Measurements from ENCODE around the gene ADAM10.

The ADAM10 gene

DNA sequence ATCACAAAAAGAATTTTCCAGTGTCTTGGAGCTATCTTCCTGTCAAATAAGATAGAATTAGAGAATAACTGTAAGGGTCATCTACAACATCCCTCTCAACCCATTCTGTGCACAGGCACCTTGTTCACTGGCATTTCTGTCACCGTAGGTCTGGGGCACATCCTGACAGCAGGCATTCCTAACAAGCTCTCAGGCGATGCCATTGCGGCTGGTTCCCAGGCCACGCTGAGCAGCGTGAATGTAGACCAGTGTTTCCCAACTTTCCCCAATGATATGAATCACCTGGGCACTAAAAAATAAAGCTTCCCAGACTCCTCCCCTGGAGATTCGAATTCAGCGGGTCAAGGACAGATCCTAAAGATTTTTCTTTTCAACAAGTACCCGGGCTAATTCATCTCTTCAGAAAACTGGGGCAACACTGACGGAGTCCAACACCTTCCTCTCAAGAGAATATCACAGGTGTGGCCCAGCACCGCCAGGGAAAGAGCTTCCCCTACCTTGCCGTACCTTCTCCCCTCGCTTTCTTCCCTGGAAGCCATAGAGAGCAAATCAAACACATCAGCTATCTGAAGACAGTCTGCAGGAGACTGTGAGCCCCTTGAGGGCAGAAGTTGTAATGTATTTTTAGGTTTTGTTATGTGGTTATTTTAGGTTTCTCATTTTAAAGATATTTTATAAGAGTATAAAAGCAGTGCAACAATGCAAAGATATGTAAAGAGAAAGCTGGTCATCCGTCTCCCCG is 174.3 kb downstream of the ADAM10 start:
- H3K9me3 ChIP-seq (ENCODE audit: control insufficient read depth in 5 of 5, low read length in 5 of 5): no peaks in the 10 kb centered on the region
- H3K9ac ChIP-seq (ENCODE audit: low read length in 5 of 5): no peak overlapping the region
- no peak overlapping the region for H3K4me3 ChIP-seq (ENCODE audit: low read depth in 1 of 5, low read length in 5 of 5)
- no peaks in the 10 kb centered on the region for H3K36me3 ChIP-seq (ENCODE audit: control insufficient read depth in 5 of 5, insufficient read depth in 5 of 5, low read length in 5 of 5)
- no peak overlapping the region for H3K27ac ChIP-seq (ENCODE audit: low read depth, low read length)
- H3K4me1 ChIP-seq (ENCODE audit: control insufficient read depth in 5 of 5, insufficient read depth in 5 of 5, low read length in 5 of 5): no peaks in the 10 kb centered on the region
- H3K27me3 ChIP-seq (ENCODE audit: control insufficient read depth in 5 of 5, insufficient read depth in 4 of 5, low read length in 5 of 5): no peaks in the 10 kb centered on the region

DNA sequence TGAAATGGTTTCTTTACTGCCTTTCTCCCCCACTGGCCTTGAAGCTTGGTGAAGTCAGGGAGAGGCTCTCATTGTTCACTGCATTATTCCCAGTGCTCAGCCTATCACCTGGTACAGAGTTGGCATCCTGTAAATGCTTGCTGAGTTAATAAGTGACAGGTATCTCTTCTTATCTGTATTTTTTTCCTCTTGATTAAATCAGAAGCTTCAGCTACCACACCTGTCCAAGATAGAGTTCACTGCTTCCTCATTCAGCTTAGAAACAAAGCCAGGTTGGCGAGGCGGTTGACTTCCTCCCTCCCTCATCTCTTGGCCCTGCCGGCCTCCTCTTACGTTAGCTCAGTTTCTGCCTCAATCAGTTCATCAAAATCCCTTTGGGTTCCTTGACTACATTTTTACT is 174.9 kb downstream of the ADAM10 start:
- Histone ChIP-seq H3K27ac (ENCODE audit: low read depth, low read length) (no peak overlapping the region), H3K27me3 (ENCODE audit: control insufficient read depth in 5 of 5, insufficient read depth in 4 of 5, low read length in 5 of 5) (no peaks in the 10 kb centered on the region), H3K36me3 (ENCODE audit: control insufficient read depth in 5 of 5, insufficient read depth in 5 of 5, low read length in 5 of 5) (no peaks in the 10 kb centered on the region), H3K4me1 (ENCODE audit: control insufficient read depth in 5 of 5, insufficient read depth in 5 of 5, low read length in 5 of 5) (no peaks in the 10 kb centered on the region), H3K4me3 (ENCODE audit: low read depth in 1 of 5, low read length in 5 of 5) (no peak overlapping the region), H3K9ac (ENCODE audit: low read length in 5 of 5) (no peak overlapping the region), H3K9me3 (ENCODE audit: control insufficient read depth in 5 of 5, low read length in 5 of 5) (no peaks in the 10 kb centered on the region)

DNA sequence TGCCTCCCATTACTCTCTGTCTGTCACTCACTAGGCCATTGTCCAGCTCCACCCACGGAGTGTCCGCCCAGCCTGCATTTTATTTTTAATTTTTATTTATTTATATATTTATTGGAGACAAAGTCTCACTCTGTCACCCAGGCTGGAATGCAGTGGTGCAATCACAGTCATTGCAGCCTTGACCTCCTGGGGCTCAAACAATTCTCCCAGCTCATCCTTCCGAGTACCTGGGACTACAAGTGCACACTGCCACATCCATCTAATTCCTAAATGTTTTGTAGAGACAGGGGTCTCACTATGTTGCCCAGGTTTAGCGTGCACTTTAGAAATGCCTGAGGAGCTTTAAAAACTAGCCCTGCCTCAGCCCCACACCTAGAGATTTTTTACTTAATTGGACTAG is 176.2 kb downstream of the ADAM10 start:
- Histone ChIP-seq H3K36me3 (ENCODE audit: control insufficient read depth in 5 of 5, insufficient read depth in 5 of 5, low read length in 5 of 5) (no peaks in the 10 kb centered on the region), H3K27ac (ENCODE audit: low read depth, low read length) (no peak overlapping the region), H3K4me3 (ENCODE audit: low read depth in 1 of 5, low read length in 5 of 5) (no peak overlapping the region), H3K9ac (ENCODE audit: low read length in 5 of 5) (no peak overlapping the region), H3K27me3 (ENCODE audit: control insufficient read depth in 5 of 5, insufficient read depth in 4 of 5, low read length in 5 of 5) (no peaks in the 10 kb centered on the region), H3K9me3 (ENCODE audit: control insufficient read depth in 5 of 5, low read length in 5 of 5) (no peaks in the 10 kb centered on the region), H3K4me1 (ENCODE audit: control insufficient read depth in 5 of 5, insufficient read depth in 5 of 5, low read length in 5 of 5) (peaks cover 0 to under 1% (median 0%) of the 10 kb centered on the region in 5 donors)

DNA sequence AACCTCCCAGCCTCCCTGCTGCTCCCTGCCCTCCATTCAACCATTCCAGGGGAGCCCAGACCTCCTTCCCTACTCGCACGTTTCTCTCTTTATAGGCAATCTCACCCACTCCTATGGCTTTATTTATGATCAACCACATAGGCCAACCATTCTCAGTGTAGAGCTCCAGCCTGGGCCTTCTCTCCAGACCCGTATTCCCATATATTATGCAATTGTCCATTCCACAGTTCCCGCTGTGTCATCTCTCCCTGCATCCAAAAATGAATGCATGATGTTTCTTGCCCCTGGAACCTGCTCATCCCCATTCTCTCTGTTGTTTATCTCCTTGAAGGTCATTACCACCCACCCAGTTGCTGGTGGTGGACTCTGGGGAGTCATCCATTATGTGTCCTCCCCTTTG is 177.0 kb downstream of the ADAM10 start:
- no peaks in the 10 kb centered on the region for H3K27me3 ChIP-seq (ENCODE audit: control insufficient read depth in 5 of 5, insufficient read depth in 4 of 5, low read length in 5 of 5)
- no peak overlapping the region for H3K27ac ChIP-seq (ENCODE audit: low read depth, low read length)
- H3K4me1 ChIP-seq (ENCODE audit: control insufficient read depth in 5 of 5, insufficient read depth in 5 of 5, low read length in 5 of 5): peaks cover 0 to 4% (median 0%) of the 10 kb centered on the region in 5 donors
- H3K36me3 ChIP-seq (ENCODE audit: control insufficient read depth in 5 of 5, insufficient read depth in 5 of 5, low read length in 5 of 5): no peaks in the 10 kb centered on the region
- no peak overlapping the region for H3K4me3 ChIP-seq (ENCODE audit: low read depth in 1 of 5, low read length in 5 of 5)
- H3K9ac ChIP-seq (ENCODE audit: low read length in 5 of 5): no peak overlapping the region
- H3K9me3 ChIP-seq (ENCODE audit: control insufficient read depth in 5 of 5, low read length in 5 of 5): no peaks in the 10 kb centered on the region

DNA sequence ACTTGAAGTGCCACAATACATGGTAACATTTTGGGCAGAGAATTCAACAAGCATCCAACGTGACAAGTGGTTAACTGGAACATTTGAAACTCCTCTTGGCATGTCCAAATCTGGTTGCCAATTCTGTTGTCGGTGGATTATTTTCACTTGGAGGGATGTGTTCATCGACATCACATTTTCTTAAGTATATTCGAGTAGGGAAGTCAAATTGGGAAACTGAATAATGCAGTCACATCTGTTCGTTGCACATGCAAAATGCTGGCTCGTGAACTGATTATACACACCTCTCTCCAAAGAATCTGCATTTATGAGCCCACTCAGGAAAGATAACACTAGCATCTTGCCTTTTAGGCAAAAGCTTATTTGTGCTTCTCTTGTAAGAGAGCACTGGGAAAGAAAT is 178.0 kb downstream of the ADAM10 start:
- Histone ChIP-seq H3K9ac (ENCODE audit: low read length in 5 of 5) (no peak overlapping the region), H3K27ac (ENCODE audit: low read depth, low read length) (no peak overlapping the region), H3K4me1 (ENCODE audit: control insufficient read depth in 5 of 5, insufficient read depth in 5 of 5, low read length in 5 of 5) (peaks cover 0 to 4% (median 0%) of the 10 kb centered on the region in 5 donors), H3K36me3 (ENCODE audit: control insufficient read depth in 5 of 5, insufficient read depth in 5 of 5, low read length in 5 of 5) (no peaks in the 10 kb centered on the region), H3K27me3 (ENCODE audit: control insufficient read depth in 5 of 5, insufficient read depth in 4 of 5, low read length in 5 of 5) (no peaks in the 10 kb centered on the region), H3K9me3 (ENCODE audit: control insufficient read depth in 5 of 5, low read length in 5 of 5) (no peaks in the 10 kb centered on the region), H3K4me3 (ENCODE audit: low read depth in 1 of 5, low read length in 5 of 5) (no peak overlapping the region)

DNA sequence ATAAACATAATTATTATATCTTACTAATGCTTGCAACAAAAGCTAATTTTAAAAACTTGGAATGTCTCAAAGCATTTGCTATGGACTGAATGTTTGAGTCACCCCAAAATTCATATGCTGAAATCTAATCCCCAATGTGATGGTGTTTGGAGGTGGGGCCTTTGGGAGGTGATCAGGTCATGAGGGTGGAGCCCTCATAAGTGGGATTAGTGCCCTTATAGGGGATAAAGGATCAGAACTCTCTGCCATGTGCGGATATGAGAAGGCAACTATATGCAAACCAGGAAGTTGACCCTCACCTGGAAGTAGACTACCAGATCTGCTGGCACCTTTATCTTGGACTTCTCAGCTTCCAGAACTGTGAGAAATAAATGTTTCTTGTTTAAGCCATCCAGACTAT is 180.1 kb downstream of the ADAM10 start:
- H3K36me3 ChIP-seq (ENCODE audit: control insufficient read depth in 5 of 5, insufficient read depth in 5 of 5, low read length in 5 of 5): no peaks in the 10 kb centered on the region
- H3K4me3 ChIP-seq (ENCODE audit: low read depth in 1 of 5, low read length in 5 of 5): no peak overlapping the region
- no peak overlapping the region for H3K9ac ChIP-seq (ENCODE audit: low read length in 5 of 5)
- H3K9me3 ChIP-seq (ENCODE audit: control insufficient read depth in 5 of 5, low read length in 5 of 5): no peaks in the 10 kb centered on the region
- no peaks in the 10 kb centered on the region for H3K27me3 ChIP-seq (ENCODE audit: control insufficient read depth in 5 of 5, insufficient read depth in 4 of 5, low read length in 5 of 5)
- H3K27ac ChIP-seq (ENCODE audit: low read depth, low read length): no peak overlapping the region
- H3K4me1 ChIP-seq (ENCODE audit: control insufficient read depth in 5 of 5, insufficient read depth in 5 of 5, low read length in 5 of 5): peaks cover 0 to 17% (median 9%) of the 10 kb centered on the region in 5 donors

DNA sequence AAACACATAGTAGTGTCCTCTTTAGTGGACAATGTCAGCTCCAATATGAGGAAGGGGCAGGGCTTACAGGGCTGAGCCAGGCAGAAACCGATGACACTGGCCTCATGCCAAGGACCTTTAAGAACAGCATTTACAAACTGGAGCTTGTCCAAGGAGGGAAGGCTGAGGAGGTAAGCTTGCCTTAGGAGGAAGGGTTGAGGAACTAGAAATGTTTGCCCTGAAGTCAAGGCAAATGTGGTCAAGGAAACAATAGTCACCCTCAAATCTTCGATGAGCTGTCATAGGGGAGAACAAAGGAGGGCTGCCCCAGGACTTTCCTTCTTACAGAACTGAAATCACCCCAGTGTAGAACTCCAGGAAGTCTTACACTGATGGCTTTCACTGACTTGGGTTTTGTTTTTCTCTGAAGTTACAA is 181.3 kb downstream of the ADAM10 start:
- Histone ChIP-seq H3K9ac (ENCODE audit: low read length in 5 of 5) (no peak overlapping the region), H3K27ac (ENCODE audit: low read depth, low read length) (no peak overlapping the region), H3K4me1 (ENCODE audit: control insufficient read depth in 5 of 5, insufficient read depth in 5 of 5, low read length in 5 of 5) (peaks cover 0 to 17% (median 10%) of the 10 kb centered on the region in 5 donors), H3K9me3 (ENCODE audit: control insufficient read depth in 5 of 5, low read length in 5 of 5) (no peaks in the 10 kb centered on the region), H3K27me3 (ENCODE audit: control insufficient read depth in 5 of 5, insufficient read depth in 4 of 5, low read length in 5 of 5) (no peaks in the 10 kb centered on the region), H3K36me3 (ENCODE audit: control insufficient read depth in 5 of 5, insufficient read depth in 5 of 5, low read length in 5 of 5) (no peaks in the 10 kb centered on the region), H3K4me3 (ENCODE audit: low read depth in 1 of 5, low read length in 5 of 5) (no peak overlapping the region)

DNA sequence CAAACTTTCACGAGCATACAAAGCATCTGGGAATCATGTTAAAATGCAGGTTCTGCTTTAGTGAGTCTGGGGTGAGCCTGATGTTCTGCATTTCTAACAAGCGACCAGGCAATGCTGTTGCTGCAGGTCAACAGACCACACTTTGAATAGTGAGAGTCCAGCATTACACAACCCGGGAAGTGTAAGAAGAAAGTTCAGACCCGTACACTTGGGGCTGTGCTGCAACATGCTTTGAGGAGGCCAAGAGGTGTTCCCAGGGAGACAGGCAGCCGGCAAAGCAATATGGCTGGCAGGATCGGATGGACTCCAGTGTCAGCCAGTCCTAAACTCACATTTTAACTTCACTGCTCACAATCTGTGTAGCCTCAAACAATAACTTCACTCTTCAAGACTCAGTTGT is 183.5 kb downstream of the ADAM10 start:
- H3K4me3 ChIP-seq (ENCODE audit: low read depth in 1 of 5, low read length in 5 of 5): no peak overlapping the region
- no peak overlapping the region for H3K27ac ChIP-seq (ENCODE audit: low read depth, low read length)
- H3K9ac ChIP-seq (ENCODE audit: low read length in 5 of 5): no peak overlapping the region
- peaks cover 0 to 22% (median 15%) of the 10 kb centered on the region in 5 donors for H3K4me1 ChIP-seq (ENCODE audit: control insufficient read depth in 5 of 5, insufficient read depth in 5 of 5, low read length in 5 of 5)
- no peaks in the 10 kb centered on the region for H3K27me3 ChIP-seq (ENCODE audit: control insufficient read depth in 5 of 5, insufficient read depth in 4 of 5, low read length in 5 of 5)
- H3K9me3 ChIP-seq (ENCODE audit: control insufficient read depth in 5 of 5, low read length in 5 of 5): no peaks in the 10 kb centered on the region
- H3K36me3 ChIP-seq (ENCODE audit: control insufficient read depth in 5 of 5, insufficient read depth in 5 of 5, low read length in 5 of 5): no peaks in the 10 kb centered on the region

DNA sequence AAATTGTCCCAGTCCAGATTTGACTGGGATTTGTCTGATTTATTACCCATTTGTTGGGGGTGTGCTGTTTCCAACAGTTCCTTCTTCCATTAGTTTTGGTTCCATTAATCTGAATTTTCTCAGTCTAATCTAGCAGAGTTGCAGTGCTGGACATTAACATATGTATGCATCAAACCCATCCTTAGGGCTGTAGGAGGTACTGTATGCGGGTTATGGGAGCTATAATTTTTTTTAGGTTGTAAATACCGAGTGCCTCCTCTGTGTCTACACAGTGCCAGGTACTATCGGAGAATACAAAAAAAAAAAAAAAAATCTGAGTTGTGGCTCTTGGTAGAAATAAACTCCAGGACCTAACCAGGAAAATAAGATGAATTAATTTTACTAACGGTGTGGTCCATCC is 183.9 kb downstream of the ADAM10 start:
- no peaks in the 10 kb centered on the region for H3K27me3 ChIP-seq (ENCODE audit: control insufficient read depth in 5 of 5, insufficient read depth in 4 of 5, low read length in 5 of 5)
- no peak overlapping the region for H3K9ac ChIP-seq (ENCODE audit: low read length in 5 of 5)
- H3K36me3 ChIP-seq (ENCODE audit: control insufficient read depth in 5 of 5, insufficient read depth in 5 of 5, low read length in 5 of 5): no peaks in the 10 kb centered on the region
- no peak overlapping the region for H3K4me3 ChIP-seq (ENCODE audit: low read depth in 1 of 5, low read length in 5 of 5)
- H3K4me1 ChIP-seq (ENCODE audit: control insufficient read depth in 5 of 5, insufficient read depth in 5 of 5, low read length in 5 of 5): peaks cover 0 to 22% (median 15%) of the 10 kb centered on the region in 5 donors
- H3K27ac ChIP-seq (ENCODE audit: low read depth, low read length): no peak overlapping the region
- H3K9me3 ChIP-seq (ENCODE audit: control insufficient read depth in 5 of 5, low read length in 5 of 5): no peaks in the 10 kb centered on the region

DNA sequence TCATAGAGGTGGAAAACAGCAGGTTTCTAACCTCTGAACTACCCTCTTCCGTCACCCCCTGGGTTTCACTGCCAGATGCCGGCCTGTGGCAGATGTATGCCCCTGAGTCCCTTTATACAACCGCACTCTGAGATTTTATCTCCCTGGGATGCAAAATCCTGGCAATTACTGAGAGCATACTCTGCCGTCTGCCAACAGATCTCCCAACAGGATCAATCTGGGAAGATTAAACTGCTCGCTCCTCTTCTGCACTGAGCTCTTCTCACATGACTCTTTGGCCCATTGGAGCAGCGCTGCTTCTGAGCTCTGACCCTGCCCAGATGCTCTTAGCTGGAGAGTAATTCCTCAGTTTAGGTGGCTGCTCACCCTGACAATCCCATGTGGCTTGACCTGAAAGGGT is 184.5 kb downstream of the ADAM10 start:
- no peaks in the 10 kb centered on the region for H3K36me3 ChIP-seq (ENCODE audit: control insufficient read depth in 5 of 5, insufficient read depth in 5 of 5, low read length in 5 of 5)
- H3K4me3 ChIP-seq (ENCODE audit: low read depth in 1 of 5, low read length in 5 of 5): no peak overlapping the region
- H3K27me3 ChIP-seq (ENCODE audit: control insufficient read depth in 5 of 5, insufficient read depth in 4 of 5, low read length in 5 of 5): no peaks in the 10 kb centered on the region
- H3K4me1 ChIP-seq (ENCODE audit: control insufficient read depth in 5 of 5, insufficient read depth in 5 of 5, low read length in 5 of 5): peaks cover 0 to 22% (median 15%) of the 10 kb centered on the region in 5 donors
- H3K9ac ChIP-seq (ENCODE audit: low read length in 5 of 5): no peak overlapping the region
- H3K9me3 ChIP-seq (ENCODE audit: control insufficient read depth in 5 of 5, low read length in 5 of 5): no peaks in the 10 kb centered on the region
- no peak overlapping the region for H3K27ac ChIP-seq (ENCODE audit: low read depth, low read length)

Data from subcutaneous abdominal adipose tissue (tissue), 5 donors.